ENCODE measurements around the gene MAD1L1.

MAD1L1 gene

GRCh38 chr7:2222516-2222915 lies 10.2 kb downstream of the MAD1L1 start:
- H3K36me3 ChIP-seq (ENCODE audit: insufficient read depth, low read length) = peaks cover 35% of the 10 kb centered on the region; the same call in 1 of the 2 replicates
- DNase-seq (ENCODE audit: low read depth, low spot score) = no peak
- TF ChIP-seq POLR2AphosphoS5 (IDR thresholded peaks at IDR 0.05; ENCODE audit: borderline replicate concordance, low read depth, low read length) (no peak), EZH2 (IDR thresholded peaks at IDR 0.05) (no peak)

GRCh38 chr7:2220954-2221353 lies 11.8 kb downstream of the MAD1L1 start:
- DNase-seq (ENCODE audit: low read depth, low spot score) = no peak
- Histone ChIP-seq H3K36me3 (ENCODE audit: insufficient read depth, low read length) (peaks cover 36% of the 10 kb centered on the region; the same call in 1 of the 2 replicates), H3K9me3 (ENCODE audit: low read depth, low read length) (no peaks in the 10 kb centered on the region), H3K9ac (ENCODE audit: insufficient read length) (no peak overlapping the region), H3K27ac (no peak overlapping the region), H3K4me3 (no peak overlapping the region)
- no peak for TF ChIP-seq EZH2 (IDR thresholded peaks at IDR 0.05)
- no peak for TF ChIP-seq POLR2AphosphoS5 (IDR thresholded peaks at IDR 0.05; ENCODE audit: borderline replicate concordance, low read depth, low read length)
- TF ChIP-seq FOXP2 (optimal IDR thresholded peaks at IDR 0.05; ENCODE audit: control extremely low read depth, extremely low read length, insufficient read depth) = no peak

More at GRCh38 chr7:2222516-2222915, 10.2 kb downstream of the MAD1L1 start:
- no peak overlapping the region for H3K9ac ChIP-seq (ENCODE audit: insufficient read length)
- H3K4me3 ChIP-seq = no peak overlapping the region
- H3K9me3 ChIP-seq (ENCODE audit: low read depth, low read length) = no peaks in the 10 kb centered on the region
- no peak overlapping the region for H3K27ac ChIP-seq

GRCh38 chr7:2220506-2220905 lies 12.2 kb downstream of the MAD1L1 start:
- H3K36me3 ChIP-seq (ENCODE audit: insufficient read depth, low read length) = peaks cover 36% of the 10 kb centered on the region; the same call in 1 of the 2 replicates
- no peak overlapping the region for H3K4me3 ChIP-seq
- no peak for DNase-seq (ENCODE audit: low read depth, low spot score)
- no peaks in the 10 kb centered on the region for H3K9me3 ChIP-seq (ENCODE audit: low read depth, low read length)
- no peak for TF ChIP-seq EZH2 (IDR thresholded peaks at IDR 0.05)
- no peak for TF ChIP-seq FOXP2 (optimal IDR thresholded peaks at IDR 0.05; ENCODE audit: control extremely low read depth, extremely low read length, insufficient read depth)
- TF ChIP-seq POLR2AphosphoS5 (IDR thresholded peaks at IDR 0.05; ENCODE audit: borderline replicate concordance, low read depth, low read length) = no peak
- no peak overlapping the region for H3K9ac ChIP-seq (ENCODE audit: insufficient read length)
- no peak overlapping the region for H3K27ac ChIP-seq

- DNase-seq (ENCODE audit: low read depth, low spot score) = no peak
- TF ChIP-seq POLR2AphosphoS5 (IDR thresholded peaks at IDR 0.05; ENCODE audit: borderline replicate concordance, low read depth, low read length) (no peak), FOXP2 (optimal IDR thresholded peaks at IDR 0.05; ENCODE audit: control extremely low read depth, extremely low read length, insufficient read depth) (no peak), EZH2 (IDR thresholded peaks at IDR 0.05) (no peak)
- no peak overlapping the region for H3K9ac ChIP-seq (ENCODE audit: insufficient read length)
- H3K9me3 ChIP-seq (ENCODE audit: low read depth, low read length) = no peaks in the 10 kb centered on the region
- no peak overlapping the region for H3K4me3 ChIP-seq
- no peak overlapping the region for H3K27ac ChIP-seq
- H3K36me3 ChIP-seq (ENCODE audit: insufficient read depth, low read length) = peaks cover 34% of the 10 kb centered on the region; the same call in 1 of the 2 replicates
Observed at GRCh38 chr7:2220030-2220429, 12.7 kb downstream of the MAD1L1 start.

GRCh38 chr7:2219606-2220005 lies 13.1 kb downstream of the MAD1L1 start:
- no peak for TF ChIP-seq FOXP2 (optimal IDR thresholded peaks at IDR 0.05; ENCODE audit: control extremely low read depth, extremely low read length, insufficient read depth)
- TF ChIP-seq EZH2 (IDR thresholded peaks at IDR 0.05) = no peak
- TF ChIP-seq POLR2AphosphoS5 (IDR thresholded peaks at IDR 0.05; ENCODE audit: borderline replicate concordance, low read depth, low read length) = no peak
- Histone ChIP-seq H3K4me3 (no peak overlapping the region), H3K9ac (ENCODE audit: insufficient read length) (no peak overlapping the region), H3K27ac (no peak overlapping the region), H3K36me3 (ENCODE audit: insufficient read depth, low read length) (peaks cover 31% of the 10 kb centered on the region; the same call in 1 of the 2 replicates), H3K9me3 (ENCODE audit: low read depth, low read length) (no peaks in the 10 kb centered on the region)
- no peak for DNase-seq (ENCODE audit: low read depth, low spot score)

- DNase-seq (ENCODE audit: low read depth, low spot score) = no peak
- Histone ChIP-seq H3K9me3 (ENCODE audit: low read depth, low read length) (no peaks in the 10 kb centered on the region), H3K36me3 (ENCODE audit: insufficient read depth, low read length) (peaks cover 35% of the 10 kb centered on the region; the same call in 1 of the 2 replicates), H3K9ac (ENCODE audit: insufficient read length) (no peak overlapping the region), H3K27ac (no peak overlapping the region), H3K4me3 (no peak overlapping the region)
- TF ChIP-seq EZH2 (IDR thresholded peaks at IDR 0.05) = no peak
Observed at GRCh38 chr7:2219136-2219535, 13.6 kb downstream of the MAD1L1 start.

GRCh38 chr7:2218444-2218785 lies 14.3 kb downstream of the MAD1L1 start:
- no peak for TF ChIP-seq FOXP2 (optimal IDR thresholded peaks at IDR 0.05; ENCODE audit: control extremely low read depth, extremely low read length, insufficient read depth)
- H3K9ac ChIP-seq (ENCODE audit: insufficient read length) = no peak overlapping the region
- no peak for DNase-seq (ENCODE audit: low read depth, low spot score)
- H3K36me3 ChIP-seq (ENCODE audit: insufficient read depth, low read length) = peaks cover 39% of the 10 kb centered on the region; the same call in 1 of the 2 replicates
- no peak overlapping the region for H3K27ac ChIP-seq
- no peak overlapping the region for H3K4me3 ChIP-seq
- H3K9me3 ChIP-seq (ENCODE audit: low read depth, low read length) = no peaks in the 10 kb centered on the region

GRCh38 chr7:2217716-2218443 lies 14.9 kb downstream of the MAD1L1 start:
- no peak for DNase-seq (ENCODE audit: low read depth, low spot score)
- H3K4me3 ChIP-seq = no peak overlapping the region
- H3K9ac ChIP-seq (ENCODE audit: insufficient read length) = no peak overlapping the region
- H3K27ac ChIP-seq = no peak overlapping the region
- no peaks in the 10 kb centered on the region for H3K9me3 ChIP-seq (ENCODE audit: low read depth, low read length)
- TF ChIP-seq EZH2 (IDR thresholded peaks at IDR 0.05) (no peak), POLR2AphosphoS5 (IDR thresholded peaks at IDR 0.05; ENCODE audit: borderline replicate concordance, low read depth, low read length) (no peak), FOXP2 (optimal IDR thresholded peaks at IDR 0.05; ENCODE audit: control extremely low read depth, extremely low read length, insufficient read depth) (no peak)
- peaks cover 45% of the 10 kb centered on the region; the same call in 1 of the 2 replicates for H3K36me3 ChIP-seq (ENCODE audit: insufficient read depth, low read length)

GRCh38 chr7:2217206-2217605 lies 15.5 kb downstream of the MAD1L1 start:
- DNase-seq (ENCODE audit: low read depth, low spot score) = no peak
- Histone ChIP-seq H3K9me3 (ENCODE audit: low read depth, low read length) (no peaks in the 10 kb centered on the region), H3K4me3 (no peak overlapping the region), H3K9ac (ENCODE audit: insufficient read length) (no peak overlapping the region), H3K27ac (no peak overlapping the region), H3K36me3 (ENCODE audit: insufficient read depth, low read length) (peaks cover 51% of the 10 kb centered on the region; the same call in 1 of the 2 replicates)
- TF ChIP-seq EZH2 (IDR thresholded peaks at IDR 0.05) (no peak), FOXP2 (optimal IDR thresholded peaks at IDR 0.05; ENCODE audit: control extremely low read depth, extremely low read length, insufficient read depth) (no peak), POLR2AphosphoS5 (IDR thresholded peaks at IDR 0.05; ENCODE audit: borderline replicate concordance, low read depth, low read length) (no peak)
